Parathyroid adenoma (tissue), 2 donors: ENCODE data around the gene LAMA5.

ENCODE experiments used
- H2AFZ ChIP-seq: fragments of 300-600 bp; sonication (generic); one replicate; pipeline ENCODE4 v1.7.0; 2017; ENCODE audit warnings: antibody characterized with exemption, mild to moderate bottlenecking
- H3K27ac ChIP-seq: fragments of 300-600 bp; sonication (generic); one replicate; pipeline ENCODE4 v1.7.0; 2017
- H3K27me3 ChIP-seq: fragments of 300-600 bp; sonication (generic); one replicate; pipeline ENCODE4 v1.7.0; 2017; ENCODE audit warnings: low read length; ENCODE audit not compliant: control insufficient read depth, insufficient read depth
- H3K36me3 ChIP-seq: fragments of 300-600 bp; sonication (generic); one replicate; pipeline ENCODE4 v1.7.0; 2017; ENCODE audit warnings: low read length; ENCODE audit not compliant: control insufficient read depth, insufficient read depth
- H3K4me1 ChIP-seq: fragments of 300-600 bp; sonication (generic); one replicate; pipeline ENCODE4 v1.7.0; 2017; ENCODE audit warnings: control low read depth
- H3K4me2 ChIP-seq: fragments of 300-600 bp; sonication (generic); one replicate; pipeline ENCODE4 v1.7.0; 2017; ENCODE audit warnings: low read length
- H3K4me3 ChIP-seq: fragments of 300-600 bp; sonication (generic); one replicate; pipeline ENCODE4 v1.7.0; 2017; ENCODE audit warnings: low read depth, low read length
- H3K79me2 ChIP-seq: fragments of 300-600 bp; sonication (generic); one replicate; pipeline ENCODE4 v1.7.0; 2017; ENCODE audit warnings: control low read depth
- H3K9ac ChIP-seq: fragments of 300-600 bp; sonication (generic); one replicate; pipeline ENCODE4 v1.7.0; 2017; ENCODE audit warnings: mild to moderate bottlenecking
- H3K9me3 ChIP-seq: fragments of 300-600 bp; sonication (generic); one replicate; pipeline ENCODE4 v1.7.0; 2017; ENCODE audit warnings: low read length; ENCODE audit not compliant: control insufficient read depth
- CTCF ChIP-seq: fragments of 300-600 bp; sonication (generic); IDR thresholded peaks from one replicate; pipeline ENCODE4 v1.7.0; 2017; ENCODE audit warnings: antibody characterized with exemption, mild to moderate bottlenecking
- donor health status: primary hyperparathyroidism.

LAMA5 gene

DNA sequence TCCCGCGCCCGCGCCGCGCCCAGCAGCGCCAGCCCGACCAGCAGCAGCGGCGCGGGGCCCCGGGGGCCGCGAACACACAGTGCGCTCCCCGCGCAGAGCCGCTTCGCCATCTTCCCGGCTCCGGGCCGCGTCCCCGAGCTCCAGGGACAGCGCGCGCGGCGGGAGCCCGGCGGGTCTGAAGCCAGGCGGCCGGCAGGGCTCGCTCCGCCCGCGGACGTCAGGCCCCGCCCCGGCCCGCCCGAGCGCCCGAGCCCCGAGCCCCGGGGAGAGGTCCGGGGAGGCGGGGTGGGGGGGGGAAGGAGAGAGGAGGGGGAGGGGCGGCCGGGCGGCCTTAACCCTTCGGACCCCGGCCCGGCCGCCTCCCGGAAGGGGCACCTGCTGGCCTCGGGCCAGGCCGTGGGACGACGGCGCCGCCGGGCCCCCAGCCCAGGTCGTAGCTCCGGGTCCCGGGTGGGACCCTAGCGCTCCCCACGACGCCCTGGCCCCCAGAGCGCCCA is at the start of gene LAMA5:
Gene LAMA5 (minus strand): TSS at position 177 of the 497 bp plus-strand sequence. CDS start 67 bp downstream, at position 110.
- Histone ChIP-seq H3K4me3 (peak within 1 kb of the TSS; percentile 82), H3K79me2 (peaks cover 2% of the 10 kb centered on the region), H3K36me3 (no peaks in the 10 kb centered on the region), H3K27ac (peak within 1 kb of the TSS; percentile 61), H3K4me2 (peak within 1 kb of the TSS; percentile 96), H3K9ac (peak within 1 kb of the TSS; percentile 53), H3K4me1 (peaks cover 36% of the 10 kb centered on the region), H2AFZ (peak within 1 kb of the TSS; percentile 94), H3K27me3 (no peaks in the 10 kb centered on the region), H3K9me3 (no peaks in the 10 kb centered on the region)
- TF ChIP-seq CTCF: no peak

GRCh38 chr20:62415354-62416111 is 48.4 kb upstream of the LAMA5 start:
- H3K9ac ChIP-seq: no peak overlapping the region
- H3K9me3 ChIP-seq: no peaks in the 10 kb centered on the region
- TF ChIP-seq CTCF: no peak
- no peaks in the 10 kb centered on the region for H3K4me1 ChIP-seq
- no peaks in the 10 kb centered on the region for H3K27me3 ChIP-seq
- H3K27ac ChIP-seq: no peak overlapping the region
- H3K4me3 ChIP-seq: no peak overlapping the region
- H3K36me3 ChIP-seq: no peaks in the 10 kb centered on the region
- no peaks in the 10 kb centered on the region for H3K79me2 ChIP-seq
- H3K4me2 ChIP-seq: no peak overlapping the region
- H2AFZ ChIP-seq: no peak overlapping the region

GRCh38 chr20:62413896-62414481 is 46.9 kb upstream of the LAMA5 start:
- H2AFZ ChIP-seq: no peak overlapping the region
- H3K27ac ChIP-seq: no peak overlapping the region
- H3K4me3 ChIP-seq: no peak overlapping the region
- H3K36me3 ChIP-seq: no peaks in the 10 kb centered on the region
- H3K79me2 ChIP-seq: no peaks in the 10 kb centered on the region
- TF ChIP-seq CTCF: no peak
- peaks cover 8% of the 10 kb centered on the region for H3K4me1 ChIP-seq
- no peak overlapping the region for H3K9ac ChIP-seq
- no peaks in the 10 kb centered on the region for H3K9me3 ChIP-seq
- no peak overlapping the region for H3K4me2 ChIP-seq
- H3K27me3 ChIP-seq: no peaks in the 10 kb centered on the region

GRCh38 chr20:62413025-62413570 is 46.0 kb upstream of the LAMA5 start:
- Histone ChIP-seq H3K4me2 (no peak overlapping the region), H3K27me3 (no peaks in the 10 kb centered on the region), H2AFZ (no peak overlapping the region), H3K27ac (no peak overlapping the region), H3K4me3 (no peak overlapping the region), H3K9me3 (no peaks in the 10 kb centered on the region), H3K4me1 (peaks cover 8% of the 10 kb centered on the region), H3K9ac (no peak overlapping the region), H3K79me2 (no peaks in the 10 kb centered on the region), H3K36me3 (no peaks in the 10 kb centered on the region)
- no peak for TF ChIP-seq CTCF
